ENCODE results near the gene KISS1R. TPM values are rescaled to one million over a fixed set of nuclear protein-coding genes. Genes with fewer than 3 reads are reported as not detected.

KISS1R gene
- total RNA-seq, 1 experiment from 2014 or later: not detected

DNA sequence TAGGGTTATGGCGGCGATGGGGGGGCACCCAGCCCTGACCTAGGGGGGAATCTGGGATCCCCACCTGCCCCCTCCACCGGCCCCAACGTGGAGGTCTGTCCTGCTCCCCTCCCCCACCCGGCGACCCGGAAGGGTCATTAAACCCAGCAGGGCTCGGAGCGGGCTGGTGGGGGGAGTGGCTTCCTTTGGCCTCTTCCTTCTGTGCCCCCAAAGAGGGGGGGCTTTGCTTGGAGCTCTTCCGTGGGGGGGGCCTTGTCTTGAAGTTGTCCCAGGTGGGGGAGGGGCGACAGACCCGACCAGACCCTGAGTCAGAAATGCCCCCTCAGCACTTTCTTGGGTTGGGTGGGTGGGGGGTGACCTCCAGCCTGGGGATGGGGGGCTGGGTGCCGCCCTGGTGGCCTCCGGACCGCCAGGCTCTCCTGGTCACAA lies 10.2 kb downstream of the KISS1R start:
- peak overlapping the region; percentile 99 for H3K4me2 ChIP-seq (ENCODE audit: low read depth, low read length, poor library complexity, severe bottlenecking)

GRCh38 chr19:927780-928401 lies 10.8 kb downstream of the KISS1R start:
- H3K36me3 ChIP-seq (ENCODE audit: insufficient read depth, low read length): no peaks in the 10 kb centered on the region
- H3K4me1 ChIP-seq (ENCODE audit: low read length): peaks cover 25% of the 10 kb centered on the region
- no peak overlapping the region for H3K9ac ChIP-seq (ENCODE audit: low read length)
- H3K27me3 ChIP-seq (ENCODE audit: low read length): no peaks in the 10 kb centered on the region
- no peaks in the 10 kb centered on the region for H3K9me3 ChIP-seq (ENCODE audit: low read length)
- peaks cover 5% of the 10 kb centered on the region; the same call in 1 of the 2 replicates for H4K20me1 ChIP-seq (ENCODE audit: insufficient read depth, low read depth, low read length)
- DNase-seq: no peak
- no peak overlapping the region for H3K27ac ChIP-seq (ENCODE audit: low read length)
- no peak overlapping the region for H3K4me3 ChIP-seq (ENCODE audit: low read length)
- H3K9me2 ChIP-seq (replicated peaks; ENCODE audit: insufficient read depth, low read length): no peaks in the 10 kb centered on the region
- no peaks in the 10 kb centered on the region for H3K79me2 ChIP-seq (ENCODE audit: low read length)
- H2AFZ ChIP-seq (ENCODE audit: low read length): no peak overlapping the region
- H3K4me2 ChIP-seq (ENCODE audit: low read depth, low read length, poor library complexity, severe bottlenecking): no peak overlapping the region

More for the DNA sequence above, 10.2 kb downstream of the KISS1R start:
- H3K36me3 ChIP-seq (ENCODE audit: insufficient read depth, low read length): no peaks in the 10 kb centered on the region
- no peak overlapping the region for H3K9ac ChIP-seq (ENCODE audit: low read length)
- H3K27ac ChIP-seq (ENCODE audit: low read length): no peak overlapping the region
- peaks cover 5% of the 10 kb centered on the region; the same call in 1 of the 2 replicates for H4K20me1 ChIP-seq (ENCODE audit: insufficient read depth, low read depth, low read length)
- no peaks in the 10 kb centered on the region for H3K9me2 ChIP-seq (replicated peaks; ENCODE audit: insufficient read depth, low read length)
- peaks cover 25% of the 10 kb centered on the region for H3K4me1 ChIP-seq (ENCODE audit: low read length)
- H3K27me3 ChIP-seq (ENCODE audit: low read length): no peaks in the 10 kb centered on the region
- H3K4me3 ChIP-seq (ENCODE audit: low read length): peak overlapping the region; percentile 76; the same call in 1 of the 2 replicates
- no peak overlapping the region for H2AFZ ChIP-seq (ENCODE audit: low read length)
- DNase-seq: no peak
- no peaks in the 10 kb centered on the region for H3K9me3 ChIP-seq (ENCODE audit: low read length)
- no peaks in the 10 kb centered on the region for H3K79me2 ChIP-seq (ENCODE audit: low read length)

GRCh38 chr19:928471-929202 lies 11.5 kb downstream of the KISS1R start:
- no peak for DNase-seq
- Histone ChIP-seq H3K4me1 (ENCODE audit: low read length) (peaks cover 25% of the 10 kb centered on the region), H3K9me3 (ENCODE audit: low read length) (no peaks in the 10 kb centered on the region), H3K36me3 (ENCODE audit: insufficient read depth, low read length) (no peaks in the 10 kb centered on the region), H4K20me1 (ENCODE audit: insufficient read depth, low read depth, low read length) (peaks cover 5% of the 10 kb centered on the region; the same call in 1 of the 2 replicates), H3K4me2 (ENCODE audit: low read depth, low read length, poor library complexity, severe bottlenecking) (no peak overlapping the region), H3K79me2 (ENCODE audit: low read length) (no peaks in the 10 kb centered on the region), H3K4me3 (ENCODE audit: low read length) (no peak overlapping the region), H2AFZ (ENCODE audit: low read length) (no peak overlapping the region), H3K27me3 (ENCODE audit: low read length) (no peaks in the 10 kb centered on the region), H3K9ac (ENCODE audit: low read length) (no peak overlapping the region), H3K27ac (ENCODE audit: low read length) (no peak overlapping the region), H3K9me2 (replicated peaks; ENCODE audit: insufficient read depth, low read length) (no peaks in the 10 kb centered on the region)

GRCh38 chr19:929203-929890 lies 12.2 kb downstream of the KISS1R start:
- Histone ChIP-seq H3K9me2 (replicated peaks; ENCODE audit: insufficient read depth, low read length) (no peaks in the 10 kb centered on the region), H3K27ac (ENCODE audit: low read length) (no peak overlapping the region), H3K9me3 (ENCODE audit: low read length) (no peaks in the 10 kb centered on the region), H2AFZ (ENCODE audit: low read length) (no peak overlapping the region), H4K20me1 (ENCODE audit: insufficient read depth, low read depth, low read length) (peaks cover 5% of the 10 kb centered on the region; the same call in 1 of the 2 replicates), H3K36me3 (ENCODE audit: insufficient read depth, low read length) (no peaks in the 10 kb centered on the region), H3K4me3 (ENCODE audit: low read length) (no peak overlapping the region), H3K27me3 (ENCODE audit: low read length) (no peaks in the 10 kb centered on the region), H3K4me1 (ENCODE audit: low read length) (peaks cover 25% of the 10 kb centered on the region), H3K4me2 (ENCODE audit: low read depth, low read length, poor library complexity, severe bottlenecking) (no peak overlapping the region), H3K9ac (ENCODE audit: low read length) (no peak overlapping the region), H3K79me2 (ENCODE audit: low read length) (no peaks in the 10 kb centered on the region)
- no peak for DNase-seq

DNA sequence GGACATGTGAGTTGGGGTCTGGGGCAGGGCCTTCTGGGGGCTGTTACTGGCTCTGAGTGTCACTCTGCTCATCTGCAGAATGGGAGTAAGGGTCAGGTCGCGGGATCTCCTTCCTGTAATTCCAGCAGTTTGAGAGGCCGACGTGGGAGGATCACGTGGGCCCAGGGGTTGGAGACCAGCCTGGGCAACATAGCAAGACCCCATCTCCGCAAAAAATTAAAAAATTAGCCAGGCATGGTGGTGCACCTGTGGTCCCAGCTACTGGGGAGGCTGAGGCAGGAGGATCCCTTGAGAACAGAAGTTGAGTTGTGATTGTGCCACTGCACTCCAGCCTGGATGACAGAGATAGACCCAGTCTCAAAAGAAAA lies 12.7 kb downstream of the KISS1R start:
- no peaks in the 10 kb centered on the region for H3K79me2 ChIP-seq (ENCODE audit: low read length)
- no peak overlapping the region for H3K27ac ChIP-seq (ENCODE audit: low read length)
- H3K36me3 ChIP-seq (ENCODE audit: insufficient read depth, low read length): no peaks in the 10 kb centered on the region
- peaks cover 5% of the 10 kb centered on the region; the same call in 1 of the 2 replicates for H4K20me1 ChIP-seq (ENCODE audit: insufficient read depth, low read depth, low read length)
- H3K9ac ChIP-seq (ENCODE audit: low read length): no peak overlapping the region
- H3K27me3 ChIP-seq (ENCODE audit: low read length): no peaks in the 10 kb centered on the region
- H3K4me1 ChIP-seq (ENCODE audit: low read length): peaks cover 23% of the 10 kb centered on the region
- no peaks in the 10 kb centered on the region for H3K9me3 ChIP-seq (ENCODE audit: low read length)
- no peak overlapping the region for H3K4me3 ChIP-seq (ENCODE audit: low read length)
- H3K4me2 ChIP-seq (ENCODE audit: low read depth, low read length, poor library complexity, severe bottlenecking): no peak overlapping the region
- no peaks in the 10 kb centered on the region for H3K9me2 ChIP-seq (replicated peaks; ENCODE audit: insufficient read depth, low read length)
- DNase-seq: no peak
- no peak overlapping the region for H2AFZ ChIP-seq (ENCODE audit: low read length)

DNA sequence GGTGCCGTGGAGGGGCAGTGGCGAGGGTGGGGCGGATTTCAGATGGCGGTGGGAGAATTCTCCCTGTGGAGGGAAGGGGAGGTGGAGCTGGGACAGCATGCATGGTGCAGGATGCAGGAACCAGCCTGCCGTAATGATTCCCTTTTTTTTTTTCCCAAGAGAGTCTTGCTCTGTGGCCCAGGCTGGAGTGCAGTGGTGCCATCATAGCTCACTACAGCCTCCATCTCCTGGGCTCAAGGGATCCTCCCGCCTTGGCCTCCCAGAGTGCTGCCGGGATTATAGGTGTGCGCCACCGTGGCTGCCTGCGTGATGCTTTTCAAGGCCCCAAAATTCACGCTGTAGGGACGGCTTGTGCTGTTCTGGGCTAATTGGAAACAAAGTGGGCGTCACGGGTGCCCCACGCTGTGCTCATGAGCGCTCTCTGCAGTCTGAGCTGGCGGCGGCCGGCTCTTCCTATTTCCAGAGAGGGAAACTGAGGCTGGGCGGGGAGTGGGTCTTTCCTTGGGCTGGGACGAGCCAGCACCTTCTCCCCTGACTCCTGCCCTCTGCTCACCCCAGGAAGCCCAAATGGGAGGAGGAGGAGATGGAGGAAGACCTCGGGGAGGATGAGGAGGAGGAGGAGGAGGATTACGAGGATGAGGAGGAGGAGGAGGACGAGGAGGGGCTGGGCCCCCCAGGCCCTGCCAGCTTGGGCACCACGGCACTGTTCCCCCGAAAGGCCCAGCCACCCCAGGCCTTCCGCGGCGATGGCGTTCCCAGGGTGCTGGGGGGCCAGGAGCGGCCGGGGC lies 14.9 kb downstream of the KISS1R start:
- H3K9me2 ChIP-seq (replicated peaks; ENCODE audit: insufficient read depth, low read length): no peaks in the 10 kb centered on the region
- H4K20me1 ChIP-seq (ENCODE audit: insufficient read depth, low read depth, low read length): peaks cover 5% of the 10 kb centered on the region; the same call in 1 of the 2 replicates
- no peaks in the 10 kb centered on the region for H3K36me3 ChIP-seq (ENCODE audit: insufficient read depth, low read length)
- H3K79me2 ChIP-seq (ENCODE audit: low read length): no peaks in the 10 kb centered on the region
- no peak overlapping the region for H2AFZ ChIP-seq (ENCODE audit: low read length)
- H3K9ac ChIP-seq (ENCODE audit: low read length): no peak overlapping the region
- no peak for DNase-seq
- H3K4me3 ChIP-seq (ENCODE audit: low read length): no peak overlapping the region
- no peaks in the 10 kb centered on the region for H3K9me3 ChIP-seq (ENCODE audit: low read length)
- H3K27me3 ChIP-seq (ENCODE audit: low read length): no peaks in the 10 kb centered on the region
- H3K4me2 ChIP-seq (ENCODE audit: low read depth, low read length, poor library complexity, severe bottlenecking): no peak overlapping the region
- peaks cover 4% of the 10 kb centered on the region for H3K4me1 ChIP-seq (ENCODE audit: low read length)
- H3K27ac ChIP-seq (ENCODE audit: low read length): no peak overlapping the region

GRCh38 chr19:932648-933552 lies 15.8 kb downstream of the KISS1R start:
- Histone ChIP-seq H3K9ac (ENCODE audit: low read length) (no peak overlapping the region), H3K4me3 (ENCODE audit: low read length) (no peak overlapping the region), H3K79me2 (ENCODE audit: low read length) (no peaks in the 10 kb centered on the region), H3K27ac (ENCODE audit: low read length) (no peak overlapping the region), H2AFZ (ENCODE audit: low read length) (no peak overlapping the region), H3K9me2 (replicated peaks; ENCODE audit: insufficient read depth, low read length) (no peaks in the 10 kb centered on the region), H4K20me1 (ENCODE audit: insufficient read depth, low read depth, low read length) (peaks cover 5% of the 10 kb centered on the region; the same call in 1 of the 2 replicates), H3K36me3 (ENCODE audit: insufficient read depth, low read length) (no peaks in the 10 kb centered on the region), H3K4me2 (ENCODE audit: low read depth, low read length, poor library complexity, severe bottlenecking) (no peak overlapping the region), H3K4me1 (ENCODE audit: low read length) (no peaks in the 10 kb centered on the region), H3K9me3 (ENCODE audit: low read length) (no peaks in the 10 kb centered on the region), H3K27me3 (ENCODE audit: low read length) (no peaks in the 10 kb centered on the region)
- DNase-seq: no peak

All from Karpas-422 (cell line).